Ascending aorta (tissue), 2 donors: ENCODE data around the gene AKNA. TPM values are rescaled to one million over a fixed set of nuclear protein-coding genes. Genes with fewer than 3 reads are reported as not detected.

Experiments
- DNase-seq, 2 donors: peaks; one replicate each; pipeline ENCODE4 v3.0.0-alpha.2; 2019; ENCODE audit warnings: low spot score in 2 of 2
- H3K27ac ChIP-seq, 2 donors: fragments of 200-600 bp; sonication (generic); one replicate each; pipeline ENCODE4 v1.5.1; 2016 to 2017; ENCODE audit warnings: mild to moderate bottlenecking in 1 of 2
- H3K27me3 ChIP-seq: fragments of 200-600 bp; sonication (generic); one replicate; pipeline ENCODE4 v1.5.1; 2017
- H3K36me3 ChIP-seq, 2 donors: fragments of 200-600 bp; sonication (generic); one replicate each; pipeline ENCODE4 v1.5.1; 2016
- H3K4me1 ChIP-seq, 2 donors: fragments of 200-600 bp; sonication (generic); one replicate each; pipeline ENCODE4 v1.5.1; 2016 to 2017; ENCODE audit warnings: mild to moderate bottlenecking in 1 of 2
- H3K4me3 ChIP-seq, 2 donors: fragments of 200-600 bp; sonication (generic); one replicate each; pipeline ENCODE4 v1.5.1; 2016 to 2017; ENCODE audit warnings: mild to moderate bottlenecking in 1 of 2
- H3K9me3 ChIP-seq, 2 donors: fragments of 200-600 bp; sonication (generic); one replicate each; pipeline ENCODE4 v1.5.1; 2016
- CTCF ChIP-seq, 3 experiments: fragments of 200-600 bp in 2 of 3; fragments of 450-650 bp in 1 of 3; sonication (generic) in 2 of 3; IDR thresholded peaks; one replicate each; pipeline ENCODE4 v1.5.1; 2016 to 2019; ENCODE audit warnings: antibody characterized with exemption in 3 of 3, mild to moderate bottlenecking in 1 of 3, moderate library complexity in 1 of 3
- intact Hi-C: fragments of 100-400 bp; cut with DNase I; formaldehyde crosslinking; loops from one replicate; pipeline ENCODE4 v1.15.1; 2023
- total RNA-seq: library from RNA; depleted of rRNA; stranded (reverse); fragments of >200 nt; gene quantifications from one replicate; pipeline ENCODE4 v1.1.0, GENCODE V29; 2016

AKNA gene
- total RNA-seq, 1 donor from 2014 or later = 87.9 TPM

DNA sequence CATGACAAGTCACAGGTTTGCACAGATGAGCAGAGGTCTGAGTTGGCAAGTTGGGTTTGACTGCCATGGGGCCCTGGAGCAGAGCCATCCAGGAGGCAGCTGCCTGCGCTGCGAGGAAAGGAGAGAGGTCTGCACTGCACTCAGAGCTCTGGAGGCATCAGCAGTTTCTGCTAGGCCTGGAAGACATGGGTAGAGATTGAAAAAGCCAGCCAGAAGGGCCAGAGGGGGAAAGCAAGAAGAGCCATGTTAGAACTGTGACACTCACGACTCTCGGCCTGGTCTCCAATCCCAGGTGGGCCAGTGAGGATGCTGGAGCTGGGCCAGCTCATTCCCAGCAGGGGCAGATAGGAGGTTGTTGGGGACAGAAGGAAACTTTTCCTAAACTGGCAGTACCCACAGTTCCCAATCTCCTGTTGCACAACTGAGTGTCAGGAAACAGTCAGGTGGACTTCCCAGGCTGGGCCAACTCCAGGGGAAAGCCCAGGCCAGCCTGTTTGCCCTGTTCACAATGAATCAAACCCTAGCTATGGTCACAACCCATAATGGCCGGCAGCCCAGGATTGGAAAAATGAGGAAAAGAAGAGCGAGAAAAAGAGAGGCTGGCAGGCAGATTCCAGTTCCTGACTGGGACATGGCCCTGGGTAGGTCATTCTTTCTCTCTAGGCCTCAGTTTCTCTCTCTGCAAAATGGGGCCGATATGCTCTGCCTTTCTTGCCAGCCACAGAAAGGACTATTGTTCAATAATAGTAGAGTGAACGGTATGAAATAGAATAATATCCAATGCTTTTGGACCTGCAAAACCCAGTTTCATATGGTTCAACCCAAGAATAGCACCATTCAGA, 72.7 kb downstream of the AKNA start:
- peak in 1 of 2 donors; percentile 76 for DNase-seq
- H3K27me3 ChIP-seq = no peaks in the 10 kb centered on the region
- H3K4me1 ChIP-seq = no peaks in the 10 kb centered on the region
- intact Hi-C loops = no loop called here
- no peaks in the 10 kb centered on the region for H3K9me3 ChIP-seq
- H3K27ac ChIP-seq = peak overlapping the region; percentile 20 to 36
- no peak for TF ChIP-seq CTCF (IDR thresholded peaks at IDR 0.05)
- no peak overlapping the region for H3K4me3 ChIP-seq
- H3K36me3 ChIP-seq = no peaks in the 10 kb centered on the region

GRCh38 chr9:114314256-114314867, 73.4 kb downstream of the AKNA start:
- DNase-seq = peak in 1 of 2 donors; percentile 37
- Histone ChIP-seq H3K4me1 (no peaks in the 10 kb centered on the region), H3K36me3 (no peaks in the 10 kb centered on the region), H3K9me3 (no peaks in the 10 kb centered on the region), H3K4me3 (no peak overlapping the region), H3K27me3 (no peaks in the 10 kb centered on the region), H3K27ac (peak overlapping the region; percentile 20 to 36)
- intact Hi-C loops = no loop called here
- no peak for TF ChIP-seq CTCF (IDR thresholded peaks at IDR 0.05)

GRCh38 chr9:114313186-114313585, 74.6 kb downstream of the AKNA start:
- no peaks in the 10 kb centered on the region for H3K27me3 ChIP-seq
- no peak for TF ChIP-seq CTCF (IDR thresholded peaks at IDR 0.05)
- H3K36me3 ChIP-seq = no peaks in the 10 kb centered on the region
- no peak overlapping the region for H3K27ac ChIP-seq
- no peaks in the 10 kb centered on the region for H3K4me1 ChIP-seq
- H3K9me3 ChIP-seq = no peaks in the 10 kb centered on the region
- intact Hi-C loops = no loop called here
- no peak overlapping the region for H3K4me3 ChIP-seq
- peak in 1 of 2 donors; percentile 5 for DNase-seq

GRCh38 chr9:114312513-114312875, 75.3 kb downstream of the AKNA start:
- H3K9me3 ChIP-seq = no peaks in the 10 kb centered on the region
- H3K27me3 ChIP-seq = no peaks in the 10 kb centered on the region
- H3K27ac ChIP-seq = no peak overlapping the region
- H3K4me3 ChIP-seq = no peak overlapping the region
- intact Hi-C loops = no loop called here
- no peaks in the 10 kb centered on the region for H3K36me3 ChIP-seq
- no peak for TF ChIP-seq CTCF (IDR thresholded peaks at IDR 0.05)
- peak in 1 of 2 donors; percentile 28 for DNase-seq
- H3K4me1 ChIP-seq = no peaks in the 10 kb centered on the region

- no peaks in the 10 kb centered on the region for H3K4me1 ChIP-seq
- H3K27me3 ChIP-seq = no peaks in the 10 kb centered on the region
- H3K36me3 ChIP-seq = peaks cover 0 to 3% of the 10 kb centered on the region in 2 donors
- H3K9me3 ChIP-seq = no peaks in the 10 kb centered on the region
- no peak overlapping the region for H3K27ac ChIP-seq
- intact Hi-C loops = no loop called here
- no peak for TF ChIP-seq CTCF (IDR thresholded peaks at IDR 0.05)
- no peak overlapping the region for H3K4me3 ChIP-seq
- peak in 1 of 2 donors; percentile 59 for DNase-seq
Observed at GRCh38 chr9:114311571-114312512, 75.9 kb downstream of the AKNA start.
